GM21423 (cell line): ENCODE measurements around the gene GRHL1.
A peak's percentile ranks its signal among the peaks of the same experiment; 100 is the strongest.

Experiments
- ATAC-seq: cut with Tn5 transposase; IDR thresholded peaks from one replicate; pipeline ENCODE4 v1.9.1; 2021; ENCODE audit warnings: mild to moderate bottlenecking, moderate library complexity; ENCODE audit not compliant: unreplicated experiment

Gene GRHL1

DNA sequence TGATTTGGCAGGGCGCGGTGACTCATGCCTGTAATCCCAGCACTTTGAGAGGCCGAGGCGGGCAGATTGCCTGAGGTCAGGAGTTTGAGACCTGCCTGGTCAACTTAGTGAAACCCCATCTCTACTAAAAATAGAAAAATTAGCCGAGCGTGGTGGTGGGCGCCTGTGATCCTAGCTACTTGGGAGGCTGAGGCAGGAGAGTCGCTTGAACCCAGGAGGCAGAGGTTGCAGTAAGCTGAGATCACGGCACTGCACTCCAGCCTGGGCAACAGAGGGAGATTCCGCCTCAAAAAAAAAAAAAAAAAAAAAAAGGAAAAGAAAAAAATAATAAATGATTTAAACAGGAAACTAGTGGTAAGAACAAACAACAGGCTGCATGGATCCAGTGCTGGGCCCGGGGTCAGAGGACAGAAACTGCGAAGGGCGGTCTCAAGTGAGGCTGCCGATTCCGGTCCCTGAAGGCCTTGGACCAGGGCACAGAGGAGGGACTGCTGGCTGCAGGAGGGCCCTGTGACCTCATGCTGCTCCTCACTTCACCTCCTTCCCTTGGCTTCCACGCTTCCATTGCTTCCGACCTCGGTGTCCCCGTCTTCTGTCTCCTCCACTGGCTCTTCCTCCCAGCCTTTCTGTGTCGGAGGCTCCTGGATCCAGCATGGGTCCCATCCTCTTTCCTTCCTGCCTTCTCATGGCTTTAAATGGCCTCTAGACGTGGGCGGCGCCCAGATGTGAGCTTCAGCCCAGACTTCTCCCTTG lies 2.1 kb upstream of the GRHL1 start:
- ATAC-seq = no peak

DNA sequence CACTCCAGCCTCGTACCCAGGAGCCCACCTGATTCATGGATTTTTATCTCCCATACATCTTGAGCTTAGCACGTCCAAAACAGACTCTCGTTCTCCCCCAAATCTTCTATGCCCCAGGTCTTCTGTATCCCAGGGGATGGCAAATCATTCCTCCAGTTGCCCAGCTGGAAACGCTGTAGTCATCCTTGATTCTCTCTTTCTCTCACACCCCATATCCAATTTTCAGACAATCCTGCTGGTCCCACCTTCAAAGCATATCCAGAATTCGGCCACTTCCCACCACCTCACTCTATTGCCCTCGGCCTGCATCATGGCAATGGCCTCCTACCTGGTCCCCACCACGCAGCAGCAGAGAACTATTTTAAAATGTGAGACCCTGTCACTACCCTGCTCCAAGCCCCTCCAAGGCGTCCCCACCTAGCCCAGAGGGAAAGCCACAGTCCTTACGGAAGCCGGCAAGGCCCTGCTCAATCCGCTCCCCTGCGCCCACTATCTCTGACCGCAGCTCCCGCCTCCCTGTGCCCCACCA lies 1.4 kb upstream of the GRHL1 start:
- no peak for ATAC-seq

DNA sequence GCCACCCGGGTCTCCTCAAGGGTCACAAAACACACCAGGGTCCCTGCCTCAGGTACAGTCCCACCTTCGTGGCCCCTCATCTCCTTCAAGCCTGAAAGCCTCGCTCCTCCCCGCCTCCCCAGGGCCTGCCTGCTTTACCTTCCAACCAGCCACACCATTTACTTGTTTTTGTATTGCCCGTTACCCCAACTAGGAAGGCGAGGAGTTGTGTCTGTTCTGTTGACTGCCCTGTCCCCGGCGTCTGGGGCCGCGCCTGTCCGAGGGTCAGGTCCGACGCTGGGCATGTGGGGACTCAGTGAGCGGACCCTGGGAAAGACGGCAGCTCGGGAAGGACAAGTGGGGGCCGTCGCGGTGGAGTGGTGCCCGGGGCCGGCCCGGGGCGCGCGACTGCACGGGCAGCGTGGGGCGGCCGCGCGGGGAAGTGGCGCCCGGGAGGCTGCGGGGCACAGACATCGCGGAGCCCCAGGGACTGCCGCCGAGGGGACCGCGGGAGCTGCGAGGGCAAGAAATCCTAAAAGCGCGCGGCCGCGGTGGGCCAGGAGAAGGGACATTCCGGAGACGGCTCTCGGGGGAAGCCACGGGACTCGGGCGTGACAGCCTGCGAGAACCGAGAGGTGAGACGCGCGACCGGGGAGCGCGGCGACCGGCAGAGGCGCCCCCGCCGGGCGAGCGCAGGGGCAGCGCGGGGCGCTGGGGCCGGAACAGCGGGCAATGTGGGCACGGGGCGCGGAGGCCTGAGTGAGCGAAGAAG lies 797 bp upstream of the GRHL1 start:
- ATAC-seq = peak; percentile 39

DNA sequence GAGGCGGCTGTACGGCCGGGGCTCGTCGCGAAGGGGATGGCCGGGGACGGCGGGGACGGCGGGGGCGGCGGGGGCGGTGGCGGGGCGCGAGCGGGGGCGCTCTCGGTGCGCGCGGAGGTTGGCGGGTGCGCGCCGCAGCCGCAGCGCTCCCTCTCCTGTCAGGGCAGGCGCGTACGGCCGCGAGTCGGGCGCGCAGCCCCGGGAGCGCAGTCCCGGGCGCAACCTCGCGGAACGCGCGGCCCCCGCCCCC lies 296 bp upstream of the GRHL1 start:
- ATAC-seq = no peak

DNA sequence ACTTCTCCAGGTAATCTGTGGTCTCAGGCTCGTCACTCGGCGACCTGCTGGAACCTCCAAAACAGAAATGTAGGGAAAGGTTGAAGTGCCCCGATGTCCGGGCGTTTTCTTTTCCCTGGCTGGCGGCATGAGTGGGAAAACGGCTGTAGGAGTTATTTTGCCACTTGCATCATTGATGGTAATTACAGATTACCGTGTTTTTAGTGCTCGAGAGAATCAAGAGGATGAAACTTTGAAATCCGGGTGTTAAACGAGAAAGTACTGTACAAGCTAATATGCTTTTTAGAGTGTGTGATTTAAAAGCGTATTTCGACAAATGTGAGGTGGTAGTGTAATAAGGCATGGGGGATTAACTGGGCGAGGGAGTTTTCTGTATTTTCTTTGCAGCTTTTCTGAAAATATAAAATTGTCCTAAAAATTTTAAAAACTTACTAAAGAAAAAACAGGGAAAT lies 819 bp downstream of the GRHL1 start:
- no peak for ATAC-seq

DNA sequence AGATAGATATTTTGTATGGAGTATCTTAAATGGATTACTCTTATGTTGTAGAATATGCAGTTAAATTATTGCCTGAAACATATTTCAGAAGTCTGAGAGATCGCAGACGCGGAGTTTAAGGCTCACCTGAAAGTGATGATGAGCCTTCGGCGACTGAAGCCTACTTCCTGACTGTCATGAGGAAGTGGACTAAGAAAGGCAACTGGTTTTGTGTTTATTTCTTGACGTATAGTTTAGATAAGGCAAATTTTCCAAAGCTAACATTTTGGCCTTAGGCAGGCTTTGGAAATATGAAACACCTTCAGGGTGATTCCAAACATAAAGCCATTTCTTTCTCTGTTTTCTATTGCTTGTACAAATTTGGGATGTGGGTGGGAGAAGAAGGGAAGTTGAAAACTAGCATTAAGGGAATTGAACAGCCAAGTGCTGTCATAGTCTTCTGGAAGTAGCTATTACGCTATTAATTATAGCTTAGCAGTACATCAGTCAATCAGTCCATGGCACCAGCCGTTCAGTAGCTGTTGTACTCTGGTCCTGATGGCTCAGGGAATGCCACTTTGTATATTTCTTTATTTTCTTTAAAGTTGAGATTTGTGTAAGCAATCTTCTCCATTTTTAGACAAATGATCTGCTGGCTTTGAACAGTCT lies 1.5 kb downstream of the GRHL1 start:
- ATAC-seq = no peak

DNA sequence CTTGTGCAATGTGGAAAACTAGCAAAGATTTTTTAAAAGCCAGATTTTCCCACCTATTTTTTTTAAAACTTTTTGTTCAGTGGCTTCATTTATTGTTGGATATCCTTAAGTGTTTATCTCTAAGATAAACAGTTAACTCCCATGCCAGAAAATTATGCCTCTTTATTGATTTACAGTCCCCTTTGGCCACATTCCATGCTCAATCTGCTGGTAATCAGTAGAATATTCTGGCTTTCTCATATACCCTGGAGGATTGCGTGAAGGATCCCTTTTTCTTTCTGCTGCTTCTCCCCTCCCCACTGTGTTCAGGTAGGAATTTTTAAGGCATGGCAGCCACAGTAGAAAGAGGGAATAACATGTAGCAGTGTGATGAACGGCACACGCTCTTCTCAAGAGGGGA lies 2.6 kb downstream of the GRHL1 start:
- no peak for ATAC-seq

DNA sequence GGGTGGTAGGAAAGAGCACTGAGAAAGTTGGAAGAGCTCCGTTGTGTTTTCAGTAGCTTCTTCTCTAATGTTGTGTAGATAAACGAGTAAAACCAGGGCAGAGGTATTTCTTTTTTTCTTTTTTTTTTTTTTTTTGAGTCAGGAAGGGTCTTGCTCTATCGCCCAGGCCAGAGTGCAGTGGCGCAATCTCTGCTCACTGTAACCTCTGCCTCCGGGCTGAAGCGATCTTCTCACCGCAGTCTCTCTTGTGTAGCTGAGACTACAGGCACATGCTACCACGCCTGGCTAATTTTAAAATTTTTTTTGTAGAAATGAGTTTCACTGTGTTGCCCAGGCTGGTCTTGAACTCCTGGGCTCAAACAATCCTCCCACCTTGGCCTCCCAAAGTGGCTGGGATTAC lies 6.6 kb downstream of the GRHL1 start:
- ATAC-seq = no peak

DNA sequence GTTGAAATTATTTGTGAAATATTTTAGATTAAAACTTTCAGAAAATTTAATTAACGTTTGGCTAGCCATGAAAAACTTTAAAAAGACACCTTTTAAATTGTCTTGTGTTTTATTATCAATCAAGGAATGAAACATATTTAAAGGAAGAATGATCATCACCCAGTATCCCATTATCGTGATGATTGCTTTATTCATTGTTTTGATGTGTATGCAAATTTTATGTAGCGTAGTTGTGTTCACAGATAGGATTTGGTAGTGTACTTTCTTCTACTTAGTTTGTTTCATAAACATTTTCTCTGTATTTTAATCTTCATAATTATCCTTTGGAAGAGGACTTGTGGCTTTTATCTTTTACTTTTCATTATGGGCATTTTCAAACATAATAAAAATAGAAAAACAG lies 7.8 kb downstream of the GRHL1 start:
- no peak for ATAC-seq

DNA sequence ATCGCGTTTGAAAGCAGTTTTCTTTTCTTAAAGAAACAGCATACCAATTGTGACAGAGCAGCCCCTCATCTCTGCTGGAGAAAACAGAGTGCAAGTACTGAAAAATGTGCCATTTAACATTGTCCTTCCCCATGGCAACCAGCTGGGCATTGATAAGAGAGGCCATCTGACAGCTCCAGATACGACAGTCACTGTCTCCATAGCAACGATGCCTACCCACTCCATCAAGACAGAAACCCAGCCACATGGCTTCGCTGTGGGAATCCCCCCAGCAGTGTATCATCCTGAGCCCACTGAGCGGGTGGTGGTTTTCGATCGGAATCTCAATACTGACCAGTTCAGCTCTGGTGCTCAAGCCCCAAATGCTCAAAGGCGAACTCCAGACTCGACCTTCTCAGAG lies 9.5 kb downstream of the GRHL1 start:
- no peak for ATAC-seq

DNA sequence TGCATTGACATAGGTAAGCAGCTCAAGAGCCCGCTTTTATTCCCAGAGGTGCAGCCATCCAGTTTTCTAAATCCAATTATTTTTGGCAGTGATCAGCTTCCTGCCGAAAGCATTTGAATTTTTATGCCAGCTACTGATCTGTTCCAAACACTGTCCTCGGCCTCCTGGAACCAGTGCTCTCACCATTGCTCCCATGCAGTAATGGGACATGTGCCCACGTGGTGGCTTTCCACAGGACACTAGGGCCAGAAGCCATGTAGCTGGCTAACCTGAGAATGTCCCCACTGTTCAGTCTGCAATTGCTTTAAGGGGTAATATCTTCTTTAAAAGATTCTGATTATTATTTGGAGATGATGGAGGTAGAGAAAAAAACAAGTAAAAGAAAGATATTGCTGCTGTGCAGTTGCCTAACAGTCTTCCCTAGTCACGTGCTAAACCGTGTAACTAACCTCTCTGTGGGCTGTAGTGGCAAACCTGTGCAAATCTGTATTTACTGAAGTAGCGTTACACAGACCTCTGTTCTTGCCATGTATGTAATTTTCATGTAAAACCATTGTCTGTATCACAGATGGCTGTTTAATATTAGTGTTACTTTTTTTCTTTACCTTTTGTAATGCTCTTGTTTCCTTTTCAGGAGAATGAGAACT lies 13.0 kb downstream of the GRHL1 start:
- no peak for ATAC-seq

DNA sequence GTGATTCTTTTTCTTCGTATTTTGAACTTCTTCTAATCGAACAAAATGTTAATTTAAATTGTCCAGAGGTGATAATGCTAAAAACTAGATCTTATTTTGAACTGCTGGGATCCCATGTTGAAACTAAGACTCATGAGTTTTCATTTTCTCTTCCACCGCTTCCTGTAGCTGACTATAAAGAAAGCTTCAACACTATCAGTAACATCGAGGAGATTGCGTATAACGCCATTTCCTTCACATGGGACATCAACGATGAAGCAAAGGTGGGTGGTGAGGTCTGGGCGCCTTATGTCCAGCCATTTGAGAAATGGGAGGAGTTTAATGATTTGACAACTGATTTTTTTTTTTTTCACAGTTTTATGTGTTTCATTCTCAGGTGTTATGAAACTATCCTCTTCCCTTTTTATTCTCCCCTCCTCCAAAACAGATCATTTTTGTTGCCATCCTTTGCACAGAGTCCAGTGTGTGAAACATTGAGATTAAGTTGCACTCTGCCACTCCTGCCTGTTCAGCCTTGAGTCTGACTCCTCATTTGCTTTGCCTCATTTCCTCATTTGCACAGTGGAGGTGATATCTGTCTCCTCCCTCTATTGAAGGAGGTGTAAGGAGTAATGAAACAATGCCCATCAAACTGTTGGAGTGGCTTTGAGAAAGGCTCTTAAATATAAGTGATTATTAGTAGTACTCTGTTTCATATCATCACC lies 13.8 kb downstream of the GRHL1 start:
- ATAC-seq = no peak

DNA sequence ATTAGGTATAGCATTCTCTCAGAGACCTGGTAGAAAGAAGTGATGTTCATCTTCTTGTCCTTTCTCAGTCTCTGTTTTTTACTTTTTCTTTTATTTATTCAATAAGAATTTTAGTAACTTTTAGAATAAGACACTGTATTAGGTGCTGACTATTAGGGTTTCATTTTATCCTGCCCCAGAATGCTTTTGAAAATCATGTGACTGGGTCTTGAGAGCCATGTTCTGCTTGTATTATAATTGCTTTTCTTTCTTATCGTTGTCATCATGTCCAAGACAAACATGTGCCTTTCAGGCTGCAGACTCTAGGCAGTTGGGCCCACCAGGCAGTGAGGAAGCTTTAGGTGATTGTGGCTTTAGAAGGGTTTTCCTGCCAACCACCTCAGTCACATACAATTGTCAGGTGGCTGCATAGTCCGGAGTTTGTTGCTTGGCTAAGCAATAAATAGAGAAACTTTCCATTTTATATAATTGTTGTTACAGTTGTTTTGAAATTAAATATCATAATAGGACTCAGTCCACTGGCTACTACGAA lies 15.1 kb downstream of the GRHL1 start:
- no peak for ATAC-seq

DNA sequence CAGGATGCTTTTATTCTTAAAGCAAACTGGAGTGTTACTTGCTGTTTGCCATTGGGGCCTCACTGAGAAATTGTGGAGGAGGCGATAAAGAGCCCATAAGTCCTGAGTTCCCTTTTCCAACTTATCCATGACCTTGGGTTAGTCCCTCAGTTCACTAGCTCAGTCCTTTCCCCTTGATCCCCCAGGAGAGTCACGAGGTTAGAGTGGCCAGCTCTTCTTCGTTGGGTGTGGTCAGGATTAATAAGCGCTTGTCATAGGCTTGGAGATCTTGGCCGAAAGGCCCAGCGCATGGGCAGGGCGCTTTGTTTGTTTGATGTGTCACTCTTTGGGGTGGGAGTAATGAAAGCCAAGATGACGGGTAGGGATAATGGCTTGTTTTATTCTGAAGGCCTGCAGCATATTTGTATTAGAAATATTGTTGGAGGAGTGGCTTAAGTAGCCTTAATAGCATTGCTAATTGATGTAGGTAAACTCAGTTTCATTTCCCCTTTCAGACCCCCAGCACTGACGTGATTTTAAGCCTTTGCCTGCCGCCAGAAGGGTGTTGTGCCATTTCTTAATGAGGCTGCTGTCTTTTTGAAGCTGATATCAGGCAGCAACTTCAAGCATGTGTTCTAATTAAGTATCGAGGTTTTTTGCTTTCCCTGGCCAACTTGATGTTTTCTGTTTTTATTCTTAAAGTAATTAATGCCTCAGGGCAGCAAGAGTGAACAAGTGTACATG lies 15.7 kb downstream of the GRHL1 start:
- peak; percentile 65 for ATAC-seq

DNA sequence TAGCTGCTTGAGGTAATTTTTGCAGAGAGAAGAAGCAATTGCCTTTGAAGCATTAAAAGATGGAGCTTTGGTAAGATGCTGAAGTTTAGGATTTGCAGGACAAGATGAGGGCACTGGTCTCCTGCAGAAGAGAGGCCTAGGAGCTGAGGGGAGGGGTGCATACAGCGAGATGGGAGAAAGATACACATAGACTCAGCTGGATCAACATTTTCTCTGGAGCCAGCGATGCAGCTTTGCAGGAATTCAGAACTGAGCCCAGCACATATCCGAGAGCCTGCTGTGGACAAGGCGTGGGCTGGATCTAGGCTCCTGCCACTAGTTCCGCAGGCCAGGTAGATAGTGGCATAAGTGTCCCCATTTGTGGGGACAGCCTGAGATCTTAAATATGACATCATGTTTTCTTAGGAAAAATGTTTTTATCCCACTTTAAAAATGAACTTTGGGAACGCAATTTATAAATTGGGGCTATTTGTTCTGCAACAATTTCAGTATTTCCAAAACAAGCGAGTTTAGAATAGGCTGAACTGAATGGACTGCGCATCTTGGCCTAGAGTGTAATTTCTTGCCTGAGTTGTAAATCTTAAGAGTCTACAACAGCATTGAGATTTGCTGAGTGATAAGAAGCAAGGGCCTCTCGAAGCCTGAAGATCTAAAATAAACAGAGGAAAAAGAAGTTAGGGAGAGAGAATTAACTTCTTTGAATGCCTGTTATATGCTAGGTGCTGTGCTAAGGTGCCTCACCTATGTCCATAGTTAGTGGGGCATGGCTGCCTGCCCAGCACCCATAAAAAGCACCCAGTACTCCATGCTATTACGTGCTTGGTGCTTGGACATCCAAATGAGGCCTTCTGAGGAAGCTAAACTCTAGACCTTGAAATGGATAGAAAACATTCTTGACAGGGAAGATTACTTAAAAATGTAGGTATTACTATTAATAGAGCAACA lies 17.3 kb downstream of the GRHL1 start:
- ATAC-seq = no peak

DNA sequence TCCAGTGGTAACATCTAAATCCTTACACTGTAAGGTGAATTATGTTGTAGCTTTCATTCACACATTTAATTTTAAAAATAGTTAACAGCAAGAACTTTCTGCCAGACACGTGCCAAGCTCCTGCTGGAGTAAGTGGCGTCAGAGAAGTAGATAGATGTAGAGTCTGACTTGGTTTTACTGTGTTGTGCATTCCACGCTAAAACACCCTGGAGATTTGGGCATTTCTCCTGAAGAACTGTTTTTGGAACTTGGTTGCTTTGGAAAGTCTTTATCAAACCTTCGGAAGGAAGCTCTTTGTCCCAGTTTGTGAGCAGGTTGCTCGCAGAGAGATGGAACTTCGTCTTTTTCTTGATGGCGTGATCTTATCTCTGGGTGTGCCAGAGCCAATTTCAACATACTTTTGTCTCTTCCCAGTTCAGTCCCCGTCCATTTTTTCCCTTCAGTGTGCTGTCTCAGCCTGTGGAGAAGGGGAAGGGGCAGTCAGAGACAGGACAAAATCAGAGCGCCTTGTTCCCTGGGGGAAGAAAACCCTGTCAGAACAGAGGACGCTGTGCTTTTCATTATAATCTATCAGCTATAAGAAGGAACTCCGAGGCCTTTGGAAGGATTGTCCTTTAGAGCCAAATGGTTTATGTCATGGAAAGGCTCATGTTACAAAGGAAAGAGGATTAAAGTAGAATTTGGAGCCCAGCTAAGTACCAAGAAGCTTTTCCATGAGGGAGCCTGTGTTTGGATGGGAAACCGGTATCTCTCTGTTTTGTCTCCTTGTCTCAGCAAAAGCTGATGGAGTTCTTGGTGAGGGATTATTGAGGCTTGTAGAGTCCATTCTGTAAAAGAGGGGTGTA lies 18.9 kb downstream of the GRHL1 start:
- no peak for ATAC-seq

DNA sequence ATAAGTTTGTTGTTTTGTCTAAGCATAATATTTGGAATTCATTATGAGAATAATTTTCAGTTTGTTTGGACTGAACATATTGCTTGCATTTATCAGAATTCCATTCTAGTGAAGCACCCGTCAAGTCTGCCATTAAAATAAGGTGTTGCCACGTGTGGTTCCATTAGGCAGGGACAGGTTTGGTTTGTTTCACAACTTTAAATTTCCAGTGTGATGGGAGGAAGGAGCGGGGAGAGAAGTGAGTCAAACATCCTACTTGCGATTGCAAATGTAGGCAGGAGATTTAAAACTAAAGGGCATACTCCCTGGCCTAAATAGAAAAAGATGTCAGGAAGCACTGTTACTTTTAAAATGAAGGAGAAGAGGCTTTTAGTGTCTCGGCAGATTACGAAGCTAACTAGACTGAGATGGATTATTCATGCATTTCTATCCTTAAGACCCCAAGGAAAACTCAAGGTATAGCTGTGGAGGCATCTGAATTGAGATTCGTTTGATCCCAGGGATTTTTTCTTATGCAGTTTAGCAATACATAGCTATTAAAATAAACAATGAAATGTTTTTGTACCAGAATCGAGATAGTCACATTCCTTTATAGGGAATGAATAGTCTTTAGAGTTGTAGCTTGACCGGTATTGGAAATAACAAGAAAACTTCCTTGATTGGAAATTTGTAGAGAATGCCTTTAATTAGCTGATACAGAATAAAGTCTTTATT lies 19.8 kb downstream of the GRHL1 start:
- no peak for ATAC-seq
